Endothelial cell of umbilical vein (primary cell): Measurements from ENCODE around the gene FBXO27. TPM values are rescaled to one million over a fixed set of nuclear protein-coding genes. Genes with fewer than 3 reads are reported as not detected.
A peak's percentile ranks its signal among the peaks of the same experiment; 100 is the strongest.

Experiments
- BruUV-seq: library from RNA; stranded (reverse); fragments of 400-500 nt; replicated peaks from 2 replicates; lab custom pipeline; 2021; lab: Mats Ljungman, UMichigan
- CTCF ChIA-PET: fragments of 300-600, 350-600 bp; sonication (Branson Sonifier 250); formaldehyde crosslinking; loops from one replicate; lab custom pipeline; 2021; ENCODE audit warnings: antibody characterized with exemption, inconsistent platforms; lab: Charles Lee
- POLR2A ChIA-PET: fragments of 300-600, 350-600 bp; sonication (Branson Sonifier 250); formaldehyde crosslinking; loops from one replicate; lab custom pipeline; 2021; ENCODE audit warnings: antibody characterized with exemption, inconsistent platforms; lab: Charles Lee
- DNase-seq: peaks from one replicate; pipeline ENCODE4 v3.0.0-alpha.2; 2011; ENCODE audit warnings: low read depth, low spot score
- FAIRE-seq: peaks from 2 replicates; lab custom pipeline; 2011; peaks lifted over from hg19 to GRCh38; lab: Jason Lieb, UNC
- H2AFZ ChIP-seq: 2 replicates; pipeline ENCODE4 v1.6.0; 2012; ENCODE audit warnings: low read depth, low read length, control low read depth, inconsistent platforms
- H3K27ac ChIP-seq: 2 replicates; pipeline ENCODE4 v1.5.1; 2011; ENCODE audit warnings: low read depth, mild to moderate bottlenecking, control low read depth, low read length, moderate library complexity; ENCODE audit not compliant: insufficient read depth
- H3K27me3 ChIP-seq, 2 experiments: 2 replicates each; pipeline versions ENCODE4 v1.6.0 to v1.6.1; 2011; ENCODE audit warnings: low read length in 2 of 2, mixed read lengths in 1 of 2; ENCODE audit not compliant: control insufficient read depth in 2 of 2, insufficient read depth in 2 of 2
- H3K36me3 ChIP-seq, 2 experiments: 2 replicates in 1 of 2; 3 replicates in 1 of 2; pipeline ENCODE4 v1.5.1; 2011; ENCODE audit warnings: low read length in 2 of 2, mild to moderate bottlenecking in 1 of 2, moderate library complexity in 1 of 2; ENCODE audit not compliant: control insufficient read depth in 2 of 2, insufficient read depth in 2 of 2; ENCODE audit errors: extremely low read depth in 1 of 2
- H3K4me1 ChIP-seq: 3 replicates; pipeline ENCODE4 v1.5.1; 2011; ENCODE audit warnings: mild to moderate bottlenecking, low read length; ENCODE audit not compliant: control insufficient read depth, insufficient read depth; ENCODE audit errors: extremely low read depth
- H3K4me2 ChIP-seq: 2 replicates; pipeline ENCODE4 v1.6.1; 2011; ENCODE audit warnings: low read length, control low read depth, mixed read lengths; ENCODE audit not compliant: insufficient read depth
- H3K4me3 ChIP-seq, 3 experiments: fragments of 200-600 bp in 1 of 3; sonication (generic), shearing (Covaris generic) in 1 of 3; replicated peaks in 1 of 3; 2 replicates each; pipeline ENCODE4 v1.5.1; 2011 to 2016; ENCODE audit warnings: control low read depth in 3 of 3, low read length in 3 of 3, mild to moderate bottlenecking in 2 of 3, inconsistent platforms in 1 of 3, low read depth in 1 of 3, moderate library complexity in 1 of 3; ENCODE audit not compliant: insufficient read depth in 1 of 3
- H3K79me2 ChIP-seq: 2 replicates; pipeline ENCODE4 v1.6.0; 2012; ENCODE audit warnings: low read length, inconsistent platforms; ENCODE audit not compliant: control insufficient read depth, insufficient read depth
- H3K9ac ChIP-seq: replicated peaks from 2 replicates; pipeline ENCODE3; 2011; ENCODE audit warnings: low read length, control low read depth; ENCODE audit not compliant: insufficient read depth; ENCODE audit errors: extremely low read depth
- H3K9me1 ChIP-seq: replicated peaks from 3 replicates; pipeline ENCODE4 v1.6.0; 2011; ENCODE audit warnings: mild to moderate bottlenecking, low read length; ENCODE audit not compliant: control insufficient read depth, insufficient read depth; ENCODE audit errors: extremely low read depth
- H3K9me3 ChIP-seq: replicated peaks from 2 replicates; pipeline ENCODE4 v1.5.1; 2012; ENCODE audit warnings: low read length, inconsistent platforms; ENCODE audit not compliant: control insufficient read depth, insufficient read depth
- H4K20me1 ChIP-seq: replicated peaks from 2 replicates; pipeline ENCODE3; 2011; ENCODE audit warnings: mild to moderate bottlenecking, low read length; ENCODE audit not compliant: control insufficient read depth, insufficient read depth; ENCODE audit errors: extremely low read depth
- CTCF ChIP-seq, 2 donors: IDR thresholded peaks; 1 replicate in 1 of 2; 2 replicates in 1 of 2; pipeline ENCODE4 v1.5.1; 2011; ENCODE audit warnings: low read length in 2 of 2, mild to moderate bottlenecking in 2 of 2, moderate library complexity in 2 of 2, control low read depth in 1 of 2, inconsistent platforms in 1 of 2, low read depth in 1 of 2; ENCODE audit not compliant: insufficient read depth in 1 of 2; ENCODE audit errors: extremely low read depth in 1 of 2
- EZH2 ChIP-seq: IDR thresholded peaks from 2 replicates; pipeline ENCODE4 v1.6.1; 2012; ENCODE audit warnings: borderline replicate concordance, low read depth, mild to moderate bottlenecking, moderate library complexity, low read length, inconsistent platforms; ENCODE audit not compliant: severe bottlenecking
- FOS ChIP-seq: IDR thresholded peaks from 2 replicates; pipeline ENCODE4 v1.6.1; 2011; ENCODE audit warnings: mild to moderate bottlenecking, low read length, moderate library complexity, borderline replicate concordance; ENCODE audit not compliant: insufficient read depth
- GATA2 ChIP-seq: IDR thresholded peaks from 2 replicates; pipeline ENCODE4 v1.7.0; 2011; ENCODE audit warnings: low read depth, mild to moderate bottlenecking, moderate library complexity, mixed read lengths, low read length; ENCODE audit not compliant: insufficient read length, insufficient read depth
- JUN ChIP-seq: IDR thresholded peaks from 2 replicates; pipeline ENCODE4 v1.6.1; 2011; ENCODE audit warnings: borderline replicate concordance, low read depth; ENCODE audit not compliant: insufficient read length, insufficient read depth
- MAX ChIP-seq: IDR thresholded peaks from 2 replicates; pipeline ENCODE4 v1.6.1; 2011; ENCODE audit not compliant: insufficient read depth, insufficient read length
- MYC ChIP-seq: IDR thresholded peaks from one replicate; pipeline ENCODE4 v1.6.1; 2011; ENCODE audit warnings: mild to moderate bottlenecking, low read depth, low read length
- POLR2A ChIP-seq: IDR thresholded peaks from 2 replicates; pipeline ENCODE4 v1.6.1; 2012; ENCODE audit warnings: low read depth, mild to moderate bottlenecking, control low read depth, low read length
- POLR2AphosphoS5 ChIP-seq: IDR thresholded peaks from 2 replicates; pipeline ENCODE4 v1.6.1; 2012; ENCODE audit warnings: low read depth, mild to moderate bottlenecking, control low read depth, low read length, moderate library complexity; ENCODE audit not compliant: insufficient read depth
- dilution Hi-C: fragments of 300-500 bp; cut with MboI; formaldehyde crosslinking; loops from one replicate; pipeline ENCODE4 v1.15.0; 2019; ENCODE audit warnings: low sequenced_read_pairs; ENCODE audit not compliant: extremely low pct_ligation_motif_present
- intact Hi-C: fragments of 100-400 bp; cut with micrococcal nuclease; formaldehyde crosslinking; loops from one replicate; pipeline ENCODE4 v1.10.0; 2022
- polyA plus RNA-seq, 4 experiments: library from polyadenylated mRNA; depleted of rRNA in 3 of 4; stranded (reverse) in 3 of 4; unstranded in 1 of 4; fragments of >200 nt; gene quantifications; 2 replicates each; pipeline versions ENCODE4 v1.2.1 to v1.2.3, GENCODE V29; 2011 to 2012; ENCODE audit warnings: missing spikeins in 1 of 4
- total RNA-seq: library from RNA; stranded (reverse); gene quantifications from 2 replicates; pipeline ENCODE4 v1.2.3, GENCODE V29; 2021

The FBXO27 gene
- total and polyA plus RNA-seq, 2 donors (not counting 3 experiments of a cell fraction or from before 2014, with no cell fraction given) = 3.5 to 4.2 TPM

GRCh38 chr19:39077323-39077722 lies 45.0 kb upstream of the FBXO27 start:
- POLR2A ChIA-PET = no interaction called here
- peaks cover 23% of the 10 kb centered on the region for H3K4me1 ChIP-seq
- DNase-seq (no peak), FAIRE-seq (no peak)
- BruUV-seq = no TSS peak
- dilution Hi-C loops (no loop called here), intact Hi-C loops (no loop called here)
- no peaks in the 10 kb centered on the region for H3K9me3 ChIP-seq
- no peaks in the 10 kb centered on the region for H3K36me3 ChIP-seq
- no peaks in the 10 kb centered on the region for H4K20me1 ChIP-seq
- no peaks in the 10 kb centered on the region for H3K79me2 ChIP-seq
- no peaks in the 10 kb centered on the region for H3K9me1 ChIP-seq
- no peak overlapping the region for H3K9ac ChIP-seq
- no peaks in the 10 kb centered on the region for H3K27me3 ChIP-seq
- TF ChIP-seq MAX (no peak), POLR2A (no peak), GATA2 (no peak), MYC (no peak), EZH2 (no peak), POLR2AphosphoS5 (no peak), CTCF (IDR thresholded peaks at IDR 0.05; ENCODE audit: extremely low read depth in 1 of 2, insufficient read depth in 1 of 2, low read depth in 1 of 2, low read length in 2 of 2) (no peak), JUN (no peak), FOS (no peak)
- no peak overlapping the region for H2AFZ ChIP-seq
- H3K4me2 ChIP-seq = no peak overlapping the region
- H3K27ac ChIP-seq = peak overlapping the region; percentile 3
- H3K4me3 ChIP-seq = no peak overlapping the region
- CTCF ChIA-PET = no interaction called here
